ENCODE results near the gene C10orf88.

The C10orf88 gene

DNA sequence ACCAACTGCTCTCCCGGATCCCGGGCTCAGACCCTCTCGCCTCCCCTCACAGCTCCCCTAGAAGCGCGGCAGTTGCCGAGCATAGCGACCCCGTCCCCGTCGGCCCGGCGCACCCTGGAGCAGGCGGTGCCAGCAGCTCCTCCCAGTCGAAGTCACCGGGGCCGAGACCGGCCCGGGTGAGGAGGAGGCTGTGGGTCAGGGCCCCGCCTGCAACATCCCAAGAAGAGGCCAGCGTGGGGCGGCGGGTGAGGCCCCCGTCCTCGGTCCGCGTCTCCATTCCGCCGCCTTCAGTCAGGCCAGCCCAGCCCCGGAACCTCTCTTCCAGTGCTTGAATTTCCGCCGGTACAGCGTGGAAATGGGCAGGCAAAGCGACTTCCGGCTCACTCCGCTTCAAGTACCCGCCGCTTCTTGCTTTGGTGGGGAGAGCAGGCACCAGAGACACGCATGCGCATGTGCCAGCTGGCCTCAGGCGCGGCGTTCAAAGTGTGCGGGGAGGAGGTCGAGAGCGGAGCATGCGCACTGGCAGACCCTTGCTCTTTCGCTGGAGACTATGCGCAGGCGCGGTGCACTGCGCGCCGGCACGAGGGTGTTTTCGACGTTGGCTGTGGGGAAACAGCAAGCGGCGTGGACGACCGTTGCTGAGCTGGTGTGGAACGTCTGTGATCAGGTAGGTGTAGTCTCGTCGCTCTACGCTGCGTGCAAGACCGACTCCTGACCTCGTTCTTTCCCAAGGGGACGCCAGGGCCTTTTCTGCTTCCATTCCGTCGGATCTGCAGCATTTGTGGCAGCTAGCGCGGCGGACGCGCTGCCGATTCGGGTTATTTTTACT, at the start of gene C10orf88:
TSS of gene C10orf88 (minus strand) at position 326 of the 829 bp plus-strand sequence. CDS start at position 277, 49 bp downstream.
- peak; percentile 99 for DNase-seq

GRCh38 chr10:123001370-123001769, 47.3 kb upstream of the C10orf88 start:
- no peak for DNase-seq

DNA sequence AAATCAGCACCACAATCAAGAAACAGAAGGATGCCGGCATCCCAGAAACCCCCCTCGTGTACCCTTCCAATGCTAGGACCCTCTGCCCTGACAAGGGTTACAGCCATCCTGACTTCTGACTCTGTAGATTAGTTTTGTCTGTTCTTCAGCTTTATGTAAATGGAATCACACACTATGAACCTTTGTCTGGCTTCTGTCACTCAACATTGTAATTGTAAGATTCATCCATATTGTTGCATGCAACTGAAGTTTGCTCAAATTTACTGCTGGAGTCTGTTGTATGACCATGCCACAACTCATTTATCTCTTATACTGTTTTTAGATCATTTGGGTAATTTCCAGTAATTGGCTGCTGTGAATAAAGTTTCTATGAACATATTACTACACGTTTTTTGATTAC, 46.1 kb upstream of the C10orf88 start:
- DNase-seq, result no peak

GRCh38 chr10:122999347-122999746, 45.3 kb upstream of the C10orf88 start:
- DNase-seq, result no peak

DNA sequence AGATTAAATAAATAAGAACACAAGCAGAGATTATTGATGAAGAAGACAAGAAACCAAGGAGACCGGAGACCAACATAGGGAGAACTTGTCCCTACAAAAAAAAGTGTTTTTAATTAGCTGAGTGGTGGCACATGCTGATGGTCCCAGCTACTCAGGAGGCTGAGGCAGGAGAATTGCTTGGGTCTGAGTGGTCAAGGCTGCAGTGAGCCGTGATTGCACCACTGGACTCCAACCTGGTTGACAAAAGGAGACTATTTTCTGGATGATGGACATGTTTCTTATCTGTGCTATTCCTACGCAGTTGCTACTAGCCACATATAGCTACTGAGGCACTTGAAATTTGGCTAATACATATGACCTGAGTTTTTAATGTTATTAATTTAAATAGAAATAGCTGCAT, 44.9 kb upstream of the C10orf88 start:
- no peak for DNase-seq

DNA sequence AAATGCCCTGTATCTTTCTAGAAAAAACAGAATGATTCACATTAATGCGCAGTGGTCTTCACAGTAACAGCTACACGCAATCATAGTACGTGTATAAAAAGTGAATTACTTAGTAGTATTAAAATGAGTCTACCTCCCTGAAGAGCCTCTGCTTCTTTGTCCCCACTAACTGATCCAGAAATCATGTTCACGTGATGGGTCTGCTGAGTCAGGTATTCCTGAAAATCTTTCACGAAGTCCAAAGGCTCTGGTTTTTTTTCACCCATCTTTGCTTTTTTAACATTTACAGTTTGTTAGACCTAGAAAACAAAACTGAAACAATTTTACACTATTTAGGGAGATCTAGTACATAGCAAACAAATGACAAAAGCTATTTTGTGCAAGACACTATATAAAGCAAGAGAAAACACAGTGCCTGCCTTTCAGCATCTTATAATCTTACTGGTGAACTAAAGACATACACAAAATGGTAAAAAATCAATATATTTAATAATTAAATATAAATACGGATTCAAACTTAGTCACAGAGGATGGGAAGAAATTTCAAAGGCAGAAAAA, 44.4 kb upstream of the C10orf88 start:
- no peak for DNase-seq

DNA sequence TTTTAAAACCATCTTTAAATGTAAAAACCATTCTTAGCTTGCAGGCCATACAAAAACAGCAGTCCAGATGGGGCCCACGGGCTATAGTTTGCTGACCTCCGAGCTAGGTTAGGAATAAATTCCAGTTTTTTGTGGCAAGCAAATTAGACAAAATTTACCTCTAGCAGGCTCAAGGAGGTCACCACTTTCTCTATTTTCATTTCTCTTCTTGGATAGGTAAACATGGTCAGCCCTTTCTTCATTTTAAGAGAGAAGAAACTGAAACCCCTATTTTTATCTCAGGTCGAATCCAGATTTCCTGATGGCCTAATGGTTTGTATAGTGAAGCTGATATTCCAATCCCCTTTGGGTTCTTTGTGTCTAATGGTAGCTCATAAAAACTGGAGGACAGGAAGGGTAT, 43.8 kb upstream of the C10orf88 start:
- DNase-seq, result no peak

DNA sequence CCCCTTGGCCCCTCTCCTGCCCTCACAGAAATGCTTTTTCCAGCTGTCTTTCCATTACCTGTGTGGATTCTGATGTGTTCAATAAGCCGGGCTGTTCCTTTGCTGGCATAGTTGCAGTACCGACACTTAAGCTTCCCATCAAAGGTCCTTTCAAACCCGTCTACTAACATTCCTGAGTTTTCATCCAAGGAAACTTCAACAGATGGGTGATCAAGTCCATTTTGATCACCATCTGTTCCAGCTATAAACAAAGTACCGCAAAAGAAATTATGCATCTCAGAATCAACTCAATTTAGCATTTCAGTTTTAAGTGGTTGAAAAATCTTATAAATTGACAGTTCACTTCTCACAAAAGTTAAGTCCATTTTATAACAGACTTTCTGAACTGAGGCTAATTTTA, 41.9 kb upstream of the C10orf88 start:
- no peak for DNase-seq

DNA sequence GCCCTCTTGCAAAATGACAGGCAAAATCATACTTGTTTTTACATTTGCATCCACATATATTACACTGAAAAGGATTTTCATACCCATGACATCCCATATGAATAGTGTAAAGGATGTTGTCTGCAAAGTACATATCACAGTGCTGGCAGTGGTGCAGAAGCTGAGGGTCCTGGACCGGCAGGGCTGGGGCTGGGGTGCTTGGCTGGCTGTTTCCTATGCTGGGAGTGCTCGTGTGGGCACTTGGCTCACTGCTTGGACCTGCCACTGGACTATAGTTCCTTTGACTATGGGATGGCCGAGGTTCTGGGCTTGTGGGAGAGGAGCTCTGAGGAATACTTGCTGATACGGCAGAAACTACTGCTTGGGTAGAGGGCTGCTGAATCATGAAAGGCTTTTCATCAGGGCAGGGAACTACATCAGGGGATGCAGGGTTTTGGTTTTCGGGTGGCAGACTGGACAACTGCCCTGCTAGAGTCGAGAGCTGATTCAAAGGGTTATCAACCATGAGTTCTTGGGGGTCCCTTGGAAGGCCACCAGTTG, 39.8 kb upstream of the C10orf88 start:
- no peak for DNase-seq

- DNase-seq, result no peak
These were observed 38.1 kb upstream of the C10orf88 start for GRCh38 chr10:122992031-122992585.

- no peak for DNase-seq
These were observed 36.3 kb upstream of the C10orf88 start for GRCh38 chr10:122990278-122990677.

GRCh38 chr10:122988501-122988900, 34.5 kb upstream of the C10orf88 start:
- no peak for DNase-seq

DNA sequence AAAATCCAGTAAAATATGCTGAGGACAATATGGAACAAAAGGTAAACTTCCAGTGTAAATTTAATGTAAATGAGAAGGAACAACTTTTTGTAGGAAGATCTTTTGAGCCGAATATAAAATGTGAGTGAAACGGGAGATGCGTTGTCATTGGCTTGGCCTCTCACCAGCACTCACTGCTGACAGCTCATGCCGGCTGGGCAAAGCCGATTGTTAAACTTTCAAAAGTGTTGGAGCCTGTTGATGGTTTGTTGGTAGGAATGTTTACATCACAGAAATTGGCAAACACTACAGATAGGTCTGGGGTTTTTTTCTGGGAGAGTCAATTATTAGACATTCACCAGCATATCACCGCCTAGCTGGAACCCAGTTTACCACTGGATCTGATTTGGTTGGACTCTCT, 32.3 kb upstream of the C10orf88 start:
- no peak for DNase-seq

GRCh38 chr10:122984708-122985107, 30.7 kb upstream of the C10orf88 start:
- DNase-seq, result no peak

- no peak for DNase-seq
These were observed 29.9 kb upstream of the C10orf88 start for GRCh38 chr10:122983898-122984297.

GRCh38 chr10:122981066-122981464, 27.0 kb upstream of the C10orf88 start:
- DNase-seq, result peak; percentile 6

GRCh38 chr10:122980209-122981065, 26.4 kb upstream of the C10orf88 start, which contains the start of gene PSTK:
Gene PSTK (plus strand): TSS chr10:122980401. CDS start chr10:122980480, 79 bp downstream.
- peak; percentile 92 for DNase-seq

GRCh38 chr10:122974543-122975064, 20.6 kb upstream of the C10orf88 start:
- DNase-seq, result no peak

DNA sequence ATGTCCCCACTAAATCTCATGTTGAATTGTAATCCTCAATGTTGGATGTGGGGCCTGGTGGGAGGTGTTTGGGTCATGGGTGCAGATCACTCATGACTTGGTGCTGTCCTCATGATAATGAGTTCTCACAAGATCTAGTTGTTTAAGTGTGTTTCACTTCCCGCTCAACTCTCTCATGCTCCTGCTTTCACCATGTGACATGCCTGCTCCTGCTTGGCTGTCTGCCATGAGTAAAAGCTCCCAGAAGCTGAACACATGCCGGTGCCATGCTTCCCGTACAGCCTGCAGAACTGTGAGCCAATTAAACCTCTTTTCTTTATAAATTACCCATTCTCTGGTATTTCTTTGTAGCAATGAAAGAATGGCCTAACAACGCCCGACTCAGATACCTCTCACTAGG, 20.0 kb upstream of the C10orf88 start:
- DNase-seq, result no peak

GRCh38 chr10:122968698-122969097, 14.7 kb upstream of the C10orf88 start:
- DNase-seq, result no peak

DNA sequence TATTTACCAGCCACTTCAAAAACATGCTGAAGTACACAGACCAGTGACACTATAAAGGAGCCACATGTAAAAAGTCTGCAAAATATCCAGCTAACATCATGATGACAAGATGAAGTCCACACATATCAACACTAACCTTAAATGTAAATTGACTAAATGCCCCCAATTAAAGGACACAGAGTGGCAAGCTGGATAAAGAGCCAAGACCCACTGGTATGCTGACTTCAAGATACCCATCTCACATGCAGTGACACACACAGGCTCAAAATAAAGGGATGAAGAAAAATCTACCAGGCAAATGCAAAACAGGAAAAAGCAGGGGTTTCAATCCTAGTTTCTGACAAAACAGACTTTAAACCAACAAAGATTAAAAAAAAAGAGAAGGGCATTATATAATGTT, 12.9 kb upstream of the C10orf88 start:
- no peak for DNase-seq

GRCh38 chr10:122962405-122962804, 8.4 kb upstream of the C10orf88 start:
- DNase-seq, result no peak

- no peak for DNase-seq
These were observed 3.4 kb upstream of the C10orf88 start for GRCh38 chr10:122957474-122957873.
